ENCODE measurements around the gene RAPGEF4.

RAPGEF4 gene

GRCh38 chr2:172931256-172931894, 195.7 kb downstream of the RAPGEF4 start:
- H3K9me3 ChIP-seq: no peaks in the 10 kb centered on the region
- H3K4me1 ChIP-seq: peaks cover 9% of the 10 kb centered on the region
- peak overlapping the region; percentile 19 for H3K4me3 ChIP-seq (ENCODE audit: low read depth, low read length)
- DNase-seq: peak; percentile 25
- H3K27me3 ChIP-seq: no peaks in the 10 kb centered on the region
- TF ChIP-seq CTCF (IDR thresholded peaks at IDR 0.05; ENCODE audit: low read depth, low read length): no peak
- no peaks in the 10 kb centered on the region for H3K36me3 ChIP-seq

- Histone ChIP-seq H3K36me3 (no peaks in the 10 kb centered on the region), H3K27me3 (no peaks in the 10 kb centered on the region), H3K9me3 (no peaks in the 10 kb centered on the region), H3K4me1 (peaks cover 9% of the 10 kb centered on the region), H3K4me3 (ENCODE audit: low read depth, low read length) (no peak overlapping the region)
- peak; percentile 63 for TF ChIP-seq CTCF (IDR thresholded peaks at IDR 0.05; ENCODE audit: low read depth, low read length)
- peak; percentile 60 for DNase-seq
Observed at GRCh38 chr2:172931918-172932520, 196.4 kb downstream of the RAPGEF4 start.

GRCh38 chr2:172937884-172938712, 202.5 kb downstream of the RAPGEF4 start:
- Histone ChIP-seq H3K36me3 (no peaks in the 10 kb centered on the region), H3K4me1 (no peaks in the 10 kb centered on the region), H3K4me3 (ENCODE audit: low read depth, low read length) (no peak overlapping the region), H3K27me3 (no peaks in the 10 kb centered on the region), H3K9me3 (no peaks in the 10 kb centered on the region)
- DNase-seq: no peak
- TF ChIP-seq CTCF (IDR thresholded peaks at IDR 0.05; ENCODE audit: low read depth, low read length): no peak

- H3K27me3 ChIP-seq: no peaks in the 10 kb centered on the region
- H3K4me1 ChIP-seq: no peaks in the 10 kb centered on the region
- H3K4me3 ChIP-seq (ENCODE audit: low read depth, low read length): no peak overlapping the region
- no peak for DNase-seq
- H3K36me3 ChIP-seq: no peaks in the 10 kb centered on the region
- H3K9me3 ChIP-seq: no peaks in the 10 kb centered on the region
- TF ChIP-seq CTCF (IDR thresholded peaks at IDR 0.05; ENCODE audit: low read depth, low read length): no peak
Observed at GRCh38 chr2:172938713-172939375, 203.2 kb downstream of the RAPGEF4 start.

DNA sequence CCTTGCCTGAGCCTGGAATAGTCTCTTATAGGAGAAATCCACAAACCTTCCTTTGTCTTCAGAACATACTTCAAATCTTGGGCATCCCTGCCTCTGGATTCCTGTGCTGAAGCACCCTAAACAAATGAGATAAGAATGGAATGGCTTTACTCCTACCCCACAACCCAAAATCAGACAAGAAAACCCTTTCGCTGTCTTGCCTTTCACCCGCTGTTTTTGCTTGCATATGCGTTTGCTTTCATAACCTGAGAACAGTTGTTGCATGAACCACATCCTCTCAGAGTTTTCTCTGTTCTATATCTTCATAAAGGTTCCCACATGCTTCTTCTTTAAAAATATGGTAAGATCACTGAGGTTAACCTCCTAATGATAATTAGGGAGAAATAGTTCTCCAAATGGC, 207.9 kb downstream of the RAPGEF4 start:
- Histone ChIP-seq H3K4me1 (no peaks in the 10 kb centered on the region), H3K36me3 (no peaks in the 10 kb centered on the region), H3K27me3 (no peaks in the 10 kb centered on the region), H3K4me3 (ENCODE audit: low read depth, low read length) (no peak overlapping the region), H3K9me3 (no peaks in the 10 kb centered on the region)
- DNase-seq: no peak
- TF ChIP-seq CTCF (IDR thresholded peaks at IDR 0.05; ENCODE audit: low read depth, low read length): no peak

Measured in BE2C (cell line).